Measurements from ENCODE around the gene PYHIN1.

DNA sequence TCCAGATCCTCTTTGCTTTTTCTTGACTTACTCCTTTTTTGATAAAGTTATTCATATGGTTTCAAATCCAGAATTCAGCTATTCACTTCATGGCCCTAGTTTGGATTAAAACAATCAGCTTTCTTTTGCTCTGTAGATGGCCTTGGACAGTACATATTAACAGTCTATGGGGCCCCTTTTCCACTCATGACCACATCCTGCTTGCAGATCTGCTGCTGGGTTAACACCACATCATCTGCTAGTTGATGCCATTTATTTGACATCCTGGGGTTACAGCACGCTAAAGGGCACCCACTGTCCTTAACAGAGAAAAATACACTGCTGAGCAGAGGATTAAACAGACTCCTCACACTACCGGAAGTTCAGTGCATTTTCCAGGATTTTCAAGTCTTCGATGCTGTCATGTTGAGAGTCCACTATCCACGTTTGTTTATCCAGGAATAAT lies 77.4 kb downstream of the PYHIN1 start:
- TF ChIP-seq POLR2A (IDR thresholded peaks at IDR 0.05) (no peak), POLR2AphosphoS5 (IDR thresholded peaks at IDR 0.05) (no peak)
- TF ChIP-seq, protein P1, sequence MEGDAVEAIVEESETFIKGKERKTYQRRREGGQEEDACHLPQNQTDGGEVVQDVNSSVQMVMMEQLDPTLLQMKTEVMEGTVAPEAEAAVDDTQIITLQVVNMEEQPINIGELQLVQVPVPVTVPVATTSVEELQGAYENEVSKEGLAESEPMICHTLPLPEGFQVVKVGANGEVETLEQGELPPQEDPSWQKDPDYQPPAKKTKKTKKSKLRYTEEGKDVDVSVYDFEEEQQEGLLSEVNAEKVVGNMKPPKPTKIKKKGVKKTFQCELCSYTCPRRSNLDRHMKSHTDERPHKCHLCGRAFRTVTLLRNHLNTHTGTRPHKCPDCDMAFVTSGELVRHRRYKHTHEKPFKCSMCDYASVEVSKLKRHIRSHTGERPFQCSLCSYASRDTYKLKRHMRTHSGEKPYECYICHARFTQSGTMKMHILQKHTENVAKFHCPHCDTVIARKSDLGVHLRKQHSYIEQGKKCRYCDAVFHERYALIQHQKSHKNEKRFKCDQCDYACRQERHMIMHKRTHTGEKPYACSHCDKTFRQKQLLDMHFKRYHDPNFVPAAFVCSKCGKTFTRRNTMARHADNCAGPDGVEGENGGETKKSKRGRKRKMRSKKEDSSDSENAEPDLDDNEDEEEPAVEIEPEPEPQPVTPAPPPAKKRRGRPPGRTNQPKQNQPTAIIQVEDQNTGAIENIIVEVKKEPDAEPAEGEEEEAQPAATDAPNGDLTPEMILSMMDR (IDR thresholded peaks at IDR 0.05): no peak
